HG03045 (cell line): ENCODE measurements around the gene RAD51B.

Source experiments
- ATAC-seq: cut with Tn5 transposase; IDR thresholded peaks from one replicate; pipeline ENCODE4 v1.9.1; 2021; ENCODE audit warnings: mild to moderate bottlenecking, moderate library complexity; ENCODE audit not compliant: unreplicated experiment

RAD51B gene

DNA sequence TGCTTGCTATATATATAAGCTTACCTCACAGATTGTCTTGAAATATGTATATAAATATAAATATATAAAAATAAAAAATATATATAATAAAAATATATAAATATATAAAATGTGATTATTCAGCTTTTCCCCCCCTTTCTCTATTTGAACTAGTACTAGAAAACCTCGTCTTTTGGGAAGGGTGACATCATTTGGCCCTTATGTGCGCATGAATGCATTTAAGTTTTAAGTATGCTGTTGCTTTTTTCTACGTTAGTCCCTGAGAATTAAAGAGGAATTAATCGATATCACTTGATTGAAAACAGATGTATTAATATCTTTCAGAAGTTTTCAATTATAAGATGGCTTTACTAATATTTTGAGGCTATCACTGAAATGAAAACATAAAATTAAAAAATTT is 69.9 kb downstream of the RAD51B start:
- no peak for ATAC-seq

DNA sequence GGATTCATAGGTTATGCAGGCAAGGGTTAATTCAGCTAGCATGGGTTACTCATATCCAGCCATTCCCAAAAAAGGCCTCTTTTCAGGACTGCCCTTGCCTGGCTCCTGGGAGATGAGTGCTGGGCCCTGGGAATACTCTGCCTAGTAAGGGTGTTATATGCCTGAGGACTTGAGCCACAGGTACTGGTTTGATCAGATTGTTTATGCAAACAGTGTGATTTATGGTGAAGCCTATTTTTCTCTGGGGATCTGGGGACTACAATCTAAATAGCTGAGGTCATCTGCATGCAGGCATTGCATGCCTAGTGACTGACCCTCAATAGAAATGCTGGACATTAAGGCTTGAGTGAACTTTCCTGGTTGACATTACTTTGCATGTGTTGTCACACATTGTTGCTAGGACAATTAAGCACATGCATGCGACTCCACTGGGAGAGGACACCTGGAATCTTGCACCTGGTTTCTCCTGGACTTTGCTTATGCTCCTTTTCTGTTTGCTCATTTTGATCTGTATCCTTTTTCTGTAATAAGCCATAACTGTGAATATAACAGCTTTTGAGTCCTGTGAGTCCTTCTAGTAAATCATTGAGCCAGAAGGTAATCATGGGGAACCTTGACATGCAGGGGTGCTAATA is 73.0 kb downstream of the RAD51B start:
- no peak for ATAC-seq

DNA sequence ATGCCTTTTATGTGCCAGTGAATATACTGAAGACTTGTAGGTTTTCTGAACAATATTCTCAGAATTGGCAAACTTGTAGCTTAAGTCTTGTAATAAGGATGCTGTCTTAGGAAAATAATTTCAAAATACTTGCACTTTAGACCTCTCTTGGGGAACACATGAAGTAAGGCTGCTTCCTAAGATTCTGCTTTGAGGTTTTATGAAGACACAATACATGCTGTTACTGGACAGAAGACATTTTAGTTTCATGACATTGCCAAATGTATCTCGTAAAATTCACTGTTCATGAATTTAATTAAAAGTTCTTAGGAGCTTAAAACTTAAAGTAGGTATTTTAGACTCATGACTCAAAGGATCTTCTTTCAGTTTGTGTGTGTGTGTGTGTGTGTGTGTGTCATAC is 80.7 kb downstream of the RAD51B start:
- no peak for ATAC-seq

DNA sequence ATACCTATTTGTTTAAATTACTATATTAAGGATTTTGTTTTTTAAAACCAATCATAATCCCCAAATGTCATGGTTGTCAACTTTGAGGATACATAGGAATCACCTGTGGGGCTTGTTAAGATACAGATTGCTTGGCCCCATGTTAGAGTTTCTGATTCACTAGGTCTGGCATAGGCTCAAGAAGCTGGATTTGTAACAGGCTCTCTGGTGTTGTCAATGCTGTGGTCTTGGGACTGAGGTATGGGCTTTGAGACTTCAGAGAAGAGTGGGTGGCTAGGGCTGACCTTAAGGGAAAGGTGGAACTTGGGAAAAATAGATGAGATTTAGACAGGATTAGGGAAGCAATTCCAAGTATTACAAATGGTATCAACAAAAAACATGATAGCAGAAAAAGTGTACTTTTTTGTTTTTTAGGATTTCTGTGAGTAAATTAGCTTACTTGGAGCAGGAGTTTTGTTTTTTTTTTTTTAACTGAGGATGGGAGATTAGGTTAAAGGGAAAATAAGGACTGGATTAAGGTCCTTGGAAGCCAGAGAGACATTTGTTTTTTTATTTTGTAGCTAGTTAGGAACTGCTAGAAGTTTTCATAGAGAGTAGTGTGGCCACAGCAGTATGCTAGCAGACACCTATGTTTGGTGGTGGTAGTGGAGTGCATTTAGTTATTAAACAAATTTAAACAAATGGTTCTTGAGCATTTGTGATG is 88.6 kb downstream of the RAD51B start:
- no peak for ATAC-seq

DNA sequence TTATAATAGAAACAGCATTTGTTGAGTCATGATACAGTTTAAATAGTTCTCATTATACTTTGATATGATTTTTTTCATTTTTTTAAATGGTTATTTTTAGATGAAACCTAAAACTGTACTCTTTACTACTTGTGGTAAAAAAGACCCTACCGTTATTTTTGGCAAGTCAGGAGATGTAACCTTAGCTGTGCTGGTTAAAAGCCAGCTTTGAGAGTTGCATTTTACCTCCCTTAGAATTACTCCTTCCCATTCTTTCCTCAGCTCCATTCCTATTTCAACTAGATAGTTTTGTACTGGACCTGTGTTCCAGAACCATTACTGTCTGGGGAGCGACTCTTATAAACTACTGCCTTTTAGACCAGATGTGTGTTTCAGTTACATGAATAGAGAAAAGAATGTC is 92.0 kb downstream of the RAD51B start:
- no peak for ATAC-seq

DNA sequence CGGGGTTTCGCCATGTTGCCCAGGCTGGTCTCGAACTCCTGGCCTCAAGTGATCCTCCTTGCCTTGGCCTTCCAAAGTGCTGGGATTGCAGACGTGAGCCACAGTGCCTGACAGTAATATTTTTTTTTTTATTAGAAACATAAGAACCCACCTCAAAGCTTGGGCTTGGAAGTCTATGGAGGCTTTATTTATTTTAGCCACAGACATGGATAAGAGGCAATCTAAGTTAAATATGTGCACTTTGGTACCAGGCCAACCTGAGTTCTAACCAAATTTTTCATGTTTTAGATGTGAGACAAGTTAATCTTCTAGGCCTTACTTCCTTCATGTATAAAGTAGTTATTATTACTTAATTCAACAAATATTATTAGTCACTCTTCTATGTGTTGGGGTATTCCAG is 96.9 kb downstream of the RAD51B start:
- ATAC-seq, result no peak

DNA sequence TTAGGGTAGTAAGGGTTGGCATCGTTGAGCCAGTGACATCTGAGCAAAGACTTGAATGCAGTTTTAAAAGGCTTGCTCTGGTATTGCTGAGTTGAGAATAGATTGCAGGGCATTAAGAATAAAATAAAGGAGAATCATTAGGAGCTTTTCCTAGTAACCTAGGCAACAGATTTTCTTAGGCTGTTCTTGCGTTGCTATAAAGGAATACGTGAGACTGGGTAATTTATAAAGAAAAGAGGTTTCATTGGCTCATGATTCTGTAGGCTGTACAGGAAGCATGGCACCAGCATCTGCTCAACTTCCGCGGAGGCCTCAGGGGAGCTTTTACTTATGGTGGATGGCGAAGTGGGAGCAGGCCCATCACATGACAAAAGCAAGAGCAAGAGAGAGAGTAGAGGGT is 97.4 kb downstream of the RAD51B start:
- ATAC-seq, result no peak

DNA sequence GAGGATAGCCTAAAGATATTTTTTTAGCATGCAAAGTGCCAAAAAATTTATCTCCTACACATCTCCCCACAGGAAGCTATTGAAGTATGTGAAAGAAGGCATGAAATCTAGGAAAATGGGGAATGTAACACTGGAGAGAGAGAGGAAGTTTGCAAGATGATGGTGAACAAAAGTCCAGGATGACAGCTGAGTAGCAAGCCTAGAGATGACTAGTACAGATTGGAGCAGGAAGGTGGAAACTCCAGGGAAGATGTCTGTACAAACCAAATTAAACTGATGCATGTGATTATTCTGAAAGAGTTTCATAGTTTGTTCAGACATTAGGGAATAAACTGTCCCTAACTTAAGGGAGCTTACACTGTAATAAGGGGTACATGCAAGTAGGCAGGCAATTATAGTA is 99.3 kb downstream of the RAD51B start:
- ATAC-seq, result no peak

DNA sequence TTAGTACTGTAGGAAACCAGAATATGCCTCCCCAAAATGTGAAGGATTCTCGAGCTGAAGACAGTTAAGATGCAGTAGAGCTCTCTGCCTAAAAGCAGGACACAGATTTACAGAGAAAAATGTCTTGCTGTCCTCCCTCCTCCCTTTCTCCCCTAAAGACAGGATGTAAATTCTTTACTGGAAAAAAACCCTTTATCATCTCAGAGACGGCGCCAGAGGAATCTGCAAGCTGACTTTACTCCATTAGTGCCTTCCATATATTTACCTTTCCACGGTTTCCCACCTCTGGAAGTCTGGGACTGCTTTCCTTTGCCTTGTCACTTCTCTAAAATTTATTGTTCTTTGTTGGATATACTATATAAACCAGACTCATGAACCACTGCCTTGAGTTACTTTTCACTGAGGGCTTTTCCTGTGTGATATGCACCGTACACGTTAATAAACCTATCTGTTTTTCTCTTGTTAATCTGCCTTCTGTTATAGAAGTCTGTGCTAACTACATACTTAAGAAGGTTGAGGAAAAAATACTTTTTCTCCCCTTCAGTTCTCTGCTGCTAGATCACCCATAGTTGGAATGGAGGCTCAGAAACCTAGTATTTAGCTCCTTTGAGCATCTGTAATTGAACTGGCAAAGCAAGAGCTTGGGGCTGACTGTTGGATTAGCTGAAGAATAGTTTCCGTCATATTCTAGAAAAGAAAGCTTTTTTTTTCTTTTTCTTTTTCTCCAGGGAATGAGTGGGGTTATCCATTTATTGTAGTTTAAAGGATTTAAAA is 99.9 kb downstream of the RAD51B start:
- ATAC-seq, result no peak

DNA sequence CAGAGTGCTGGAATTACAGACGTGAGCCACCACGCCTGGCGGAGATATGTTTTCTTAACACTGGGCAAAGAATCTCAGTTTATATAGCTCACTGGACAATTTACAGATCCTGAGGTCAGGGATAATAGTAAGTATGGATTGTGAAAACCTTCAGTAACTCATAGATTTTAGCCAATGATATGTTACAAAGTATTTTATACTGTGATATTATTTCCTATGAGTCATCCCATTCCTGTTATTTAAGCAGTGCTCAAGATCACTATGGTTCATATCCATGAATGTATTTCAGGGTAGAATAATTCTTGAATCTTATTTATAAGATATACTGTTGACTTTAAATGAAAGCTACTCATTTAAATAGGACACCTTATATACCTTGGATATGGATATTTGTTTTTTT is 107.2 kb downstream of the RAD51B start:
- ATAC-seq, result no peak

DNA sequence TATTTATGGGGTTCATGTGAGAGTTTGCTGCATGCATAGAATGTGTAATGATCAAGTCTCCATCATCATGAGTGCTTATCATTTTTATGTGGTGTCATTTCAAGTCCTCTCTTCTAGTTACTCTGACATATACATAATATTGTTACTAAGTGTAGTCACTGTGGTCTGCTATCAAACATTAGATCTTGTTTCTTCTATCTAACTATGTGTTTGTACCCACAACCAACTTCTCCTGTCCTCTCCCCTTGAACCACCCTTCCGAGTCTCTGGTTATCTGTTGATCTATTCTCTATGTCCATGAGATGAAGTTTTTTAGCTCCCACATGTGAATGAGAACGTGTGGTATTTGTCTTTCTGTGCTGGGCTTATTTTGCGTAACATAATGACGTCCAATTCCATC is 107.7 kb downstream of the RAD51B start:
- no peak for ATAC-seq

DNA sequence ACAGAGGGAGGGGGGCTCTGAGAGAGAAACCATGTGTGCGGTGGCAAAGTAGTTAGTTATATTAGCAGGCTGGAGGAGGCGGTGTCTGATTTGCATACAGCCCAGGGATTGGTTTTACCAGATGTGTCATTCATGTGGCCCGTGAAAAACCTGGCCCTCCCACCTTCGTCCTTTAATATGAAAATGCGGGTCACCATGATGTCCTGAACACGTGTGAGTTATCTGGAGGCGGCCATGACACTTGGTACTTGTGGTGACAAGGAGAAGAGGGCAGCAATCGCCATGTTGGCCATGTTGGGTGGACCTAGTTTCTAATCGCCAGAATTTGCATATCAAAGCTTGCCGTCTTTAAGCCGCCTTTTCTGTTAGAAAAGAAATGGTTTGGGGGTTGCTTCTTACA is 108.8 kb downstream of the RAD51B start:
- no peak for ATAC-seq

DNA sequence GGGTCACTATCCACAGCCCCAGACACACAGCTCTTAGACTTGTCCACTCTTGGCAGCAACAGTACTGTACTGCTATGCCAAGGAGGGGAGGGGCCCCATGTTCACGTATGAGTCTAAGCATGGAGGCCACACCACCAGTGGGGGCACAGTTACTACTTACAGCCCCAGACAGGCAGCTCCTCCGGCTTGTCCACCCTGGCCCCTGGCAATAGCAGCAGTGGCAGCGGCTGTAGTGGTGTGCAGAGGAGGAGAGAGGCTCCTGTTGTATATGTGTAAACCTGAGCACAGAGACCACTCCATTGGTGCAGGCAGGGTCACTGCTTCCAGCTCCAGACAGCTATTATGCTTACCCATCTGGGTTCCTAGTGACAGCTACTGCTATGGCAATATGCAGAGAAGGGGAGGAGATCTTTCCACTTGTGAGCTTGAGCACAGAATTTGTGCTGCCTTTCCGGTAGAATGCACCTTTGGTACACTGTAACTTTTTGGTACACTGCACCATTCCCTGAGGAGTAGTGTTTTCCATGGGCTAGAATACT is 113.2 kb downstream of the RAD51B start:
- no peak for ATAC-seq

DNA sequence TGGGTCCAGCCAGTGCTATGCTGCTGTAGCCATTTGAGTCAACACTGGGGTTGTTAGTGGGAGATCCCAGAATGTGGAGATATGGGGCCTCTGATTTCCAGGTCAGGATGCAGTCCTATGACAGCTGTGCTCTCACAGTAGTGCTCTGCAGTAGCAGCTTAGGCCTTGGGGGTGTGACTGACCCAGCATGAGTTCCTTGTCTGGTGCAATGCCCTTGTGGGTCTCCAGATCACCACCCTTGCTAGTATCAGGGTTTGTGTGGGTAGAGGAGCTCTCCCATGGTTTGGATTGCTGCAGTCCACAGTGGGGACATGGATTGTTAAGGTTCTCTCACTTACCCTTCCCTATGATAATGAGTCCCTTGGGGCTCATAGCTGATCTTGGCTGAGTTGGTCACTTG is 113.7 kb downstream of the RAD51B start:
- ATAC-seq, result no peak

DNA sequence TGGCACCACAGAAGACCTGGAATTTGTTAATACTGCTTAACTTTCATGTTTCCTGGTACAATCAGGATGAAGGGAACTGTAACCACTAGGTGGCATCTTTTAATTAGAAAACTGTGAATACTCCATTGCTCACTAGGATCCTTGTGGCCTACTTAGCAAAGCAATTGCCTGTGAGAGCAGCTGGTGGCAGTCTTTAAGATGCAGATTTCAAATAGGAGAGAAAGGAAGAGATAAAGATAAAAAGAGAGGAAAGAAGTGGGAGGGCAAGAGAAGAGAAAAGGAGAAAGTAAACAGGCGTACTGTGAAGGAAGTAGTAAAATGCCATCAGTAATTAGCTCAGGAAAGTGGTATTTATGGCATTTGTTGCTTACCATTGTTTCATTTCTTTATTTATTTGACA is 114.5 kb downstream of the RAD51B start:
- ATAC-seq, result no peak

DNA sequence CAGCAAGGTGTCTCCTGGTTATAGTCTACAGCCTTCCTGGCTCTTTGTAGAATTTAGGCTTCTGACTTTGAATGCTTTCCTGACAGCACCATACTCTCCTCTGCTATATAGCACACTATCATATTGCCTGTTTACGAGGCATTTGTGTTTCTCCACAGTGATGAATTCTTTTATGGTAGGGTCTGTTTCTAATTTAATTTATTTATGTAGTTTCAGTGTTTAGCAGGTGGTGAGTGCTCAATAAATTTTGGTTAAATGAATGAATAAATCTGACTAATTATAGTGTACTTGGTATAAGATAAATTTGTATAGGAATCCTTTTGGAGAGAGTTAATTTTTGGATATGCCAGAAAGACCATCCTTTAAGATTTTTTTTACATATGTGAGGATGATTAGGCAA is 115.3 kb downstream of the RAD51B start:
- no peak for ATAC-seq

DNA sequence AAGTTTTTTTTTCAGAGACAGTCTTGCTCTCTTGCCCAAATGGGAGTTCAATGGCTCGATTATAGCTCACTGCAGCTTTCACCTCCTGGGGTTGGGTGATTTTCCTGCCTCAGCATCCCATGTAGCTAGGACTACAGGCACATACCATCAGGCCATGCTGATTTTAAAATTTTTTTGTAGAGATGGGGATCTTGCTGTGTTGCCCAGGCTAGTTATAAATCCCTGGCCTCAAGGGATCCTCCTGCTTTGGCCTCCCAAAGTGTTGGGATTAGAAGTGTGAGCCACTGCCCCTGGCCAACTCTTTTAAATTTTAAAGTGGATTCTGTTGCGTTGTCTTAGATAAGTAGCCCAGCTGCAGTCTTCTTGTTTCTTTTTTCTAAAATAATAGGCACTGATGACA is 115.8 kb downstream of the RAD51B start:
- no peak for ATAC-seq

DNA sequence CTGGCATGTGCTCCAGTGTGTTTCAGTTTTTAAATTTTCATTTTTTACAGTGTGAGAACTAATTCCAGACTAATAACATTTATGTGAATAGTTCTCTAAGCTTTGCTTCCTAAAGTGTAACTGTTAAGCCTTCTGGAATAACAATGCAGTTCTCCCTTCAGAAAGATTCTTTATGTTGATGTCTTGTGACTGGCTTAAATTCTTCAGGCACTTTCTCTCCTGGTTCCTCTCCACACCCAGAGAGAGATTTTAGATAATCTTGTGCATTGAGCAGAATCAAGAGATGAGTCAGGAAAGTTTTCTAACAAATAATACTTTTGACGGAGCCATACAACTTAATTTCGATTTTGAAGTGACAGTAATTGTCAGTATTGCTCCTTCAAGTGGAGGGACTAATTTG is 118.5 kb downstream of the RAD51B start:
- no peak for ATAC-seq

DNA sequence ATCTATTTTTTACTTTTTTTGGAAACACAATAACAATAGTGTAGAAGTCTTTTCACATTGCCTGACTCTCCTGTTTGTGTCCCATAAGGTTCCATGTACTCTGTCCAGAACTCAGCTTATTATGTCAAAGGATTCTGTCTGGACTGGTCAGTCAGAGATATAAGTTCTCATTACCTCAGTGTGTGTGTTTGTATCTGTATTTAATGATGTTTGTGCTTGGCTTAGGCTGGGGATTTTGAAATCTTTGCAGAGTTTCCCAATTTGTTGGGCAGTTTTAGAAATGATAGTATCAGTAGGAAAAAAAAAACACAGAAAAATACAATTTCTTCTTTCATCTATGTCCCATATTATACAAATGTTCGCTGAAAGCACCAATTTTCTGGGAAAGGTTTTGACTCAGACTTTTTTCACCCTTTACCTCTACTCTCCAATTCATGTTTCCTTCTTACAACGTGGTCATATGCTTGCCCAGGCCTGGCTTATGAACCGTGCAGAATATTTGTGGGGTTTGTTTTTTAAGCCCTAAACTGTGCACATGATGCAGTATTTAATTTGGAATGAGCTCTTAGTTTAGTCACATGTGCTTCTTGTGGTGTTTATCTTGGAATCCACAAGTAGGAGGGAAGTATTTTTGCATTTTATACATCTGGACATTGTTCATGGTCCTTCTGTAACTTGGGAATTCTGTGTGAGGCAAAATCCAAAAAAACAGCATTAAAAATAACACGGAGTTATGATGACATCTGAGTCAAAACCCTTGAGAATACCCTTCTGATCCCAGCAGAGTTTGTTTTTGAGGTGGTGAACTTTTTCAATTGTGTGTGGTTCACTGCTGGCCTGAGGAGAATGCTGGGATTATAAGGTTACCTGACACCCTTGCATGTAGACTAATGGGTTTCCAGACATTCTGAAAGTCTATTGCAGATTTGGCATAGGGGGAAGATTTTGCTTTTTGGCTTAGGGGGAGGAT is 121.2 kb downstream of the RAD51B start:
- no peak for ATAC-seq

DNA sequence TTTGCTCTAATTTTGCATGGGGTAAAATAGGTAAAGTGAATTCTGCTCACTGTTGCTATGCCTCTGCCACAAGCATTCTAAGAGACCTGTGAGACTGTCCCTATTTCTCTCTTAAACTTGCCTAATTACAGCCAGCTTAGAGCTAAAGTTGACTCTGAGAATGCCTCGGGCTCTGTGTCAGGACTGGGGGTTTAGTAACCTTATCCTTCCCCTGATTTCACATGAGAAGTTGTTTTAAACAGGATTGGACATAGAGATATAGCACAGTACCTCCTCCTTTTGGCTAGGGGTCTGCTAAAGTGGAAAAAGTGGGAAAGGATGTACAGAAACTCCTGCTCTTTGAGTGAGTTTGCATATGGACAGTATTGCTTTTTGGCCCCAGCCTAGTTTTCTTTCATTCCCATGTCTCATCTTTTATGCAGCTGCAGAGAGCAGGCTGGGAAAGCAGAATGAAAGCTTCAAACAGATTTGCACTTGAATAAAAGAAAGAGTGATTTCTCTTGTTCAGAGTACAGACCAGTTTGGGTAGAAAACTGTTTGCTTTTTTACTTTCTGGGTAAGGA is 122.0 kb downstream of the RAD51B start:
- ATAC-seq, result no peak
